GM23338 (cell line): ENCODE measurements around the gene CCDC102A.

Source experiments
- CREB1 ChIP-seq: fragments of 250-450 bp; sonication (Bioruptor Pico); IDR thresholded peaks from 2 replicates; pipeline ENCODE4 v1.5.0; 2020; ENCODE audit warnings: low read depth, mild to moderate bottlenecking, moderate library complexity
- EZH2 ChIP-seq: fragments of 200-600 bp; sonication (generic); IDR thresholded peaks from one replicate; pipeline ENCODE4 v1.8.0; 2017; ENCODE audit warnings: antibody characterized with exemption, mild to moderate bottlenecking, low read depth; ENCODE audit not compliant: unreplicated experiment
- EZH2phosphoT487 ChIP-seq: fragments of 200-600 bp; sonication (generic); IDR thresholded peaks from one replicate; pipeline ENCODE4 v1.8.1; 2018; ENCODE audit warnings: antibody characterized with exemption; ENCODE audit not compliant: unreplicated experiment
- JUNB ChIP-seq: IDR thresholded peaks from one replicate; pipeline ENCODE4 v1.6.1; 2016; ENCODE audit warnings: antibody characterized with exemption; ENCODE audit not compliant: unreplicated experiment
- NANOG ChIP-seq: IDR thresholded peaks from 2 replicates; pipeline ENCODE4 v1.6.1; 2016; ENCODE audit warnings: antibody characterized with exemption, borderline replicate concordance
- POLR2AphosphoS5 ChIP-seq: IDR thresholded peaks from 2 replicates; pipeline ENCODE4 v1.6.1; 2016; ENCODE audit warnings: antibody characterized with exemption, low read depth
- REST ChIP-seq: IDR thresholded peaks from one replicate; pipeline ENCODE4 v1.6.1; 2018; ENCODE audit warnings: antibody characterized with exemption; ENCODE audit not compliant: unreplicated experiment
- STAT1 ChIP-seq: IDR thresholded peaks from one replicate; pipeline ENCODE4 v1.6.1; 2016; ENCODE audit warnings: antibody characterized with exemption; ENCODE audit not compliant: unreplicated experiment
- ZNF114 ChIP-seq: fragments of 250-450 bp; sonication (Bioruptor Pico); IDR thresholded peaks from 2 replicates; pipeline ENCODE4 v1.5.0; 2020; ENCODE audit warnings: mild to moderate bottlenecking, moderate library complexity
- ZNF331 ChIP-seq: fragments of 250-450 bp; sonication (Bioruptor Pico); IDR thresholded peaks from 2 replicates; pipeline ENCODE4 v1.5.0; 2020; ENCODE audit warnings: low read depth, mild to moderate bottlenecking, moderate library complexity
- TF ChIP-seq, protein P1 (sequence below), 2 experiments: fragments of 200-600 bp in 1 of 2; sonication (generic) in 1 of 2; conservative IDR thresholded peaks; 2 replicates each; pipeline versions ENCODE4 v1.5.1 to v1.6.1; 2016 to 2017; ENCODE audit warnings: antibody characterized with exemption in 2 of 2, low read depth in 2 of 2, mild to moderate bottlenecking in 2 of 2, moderate library complexity in 1 of 2
- TF ChIP-seq, protein P2 (sequence below): IDR thresholded peaks from 2 replicates; pipeline ENCODE4 v1.6.1; 2016; ENCODE audit warnings: antibody characterized with exemption

DNA sequence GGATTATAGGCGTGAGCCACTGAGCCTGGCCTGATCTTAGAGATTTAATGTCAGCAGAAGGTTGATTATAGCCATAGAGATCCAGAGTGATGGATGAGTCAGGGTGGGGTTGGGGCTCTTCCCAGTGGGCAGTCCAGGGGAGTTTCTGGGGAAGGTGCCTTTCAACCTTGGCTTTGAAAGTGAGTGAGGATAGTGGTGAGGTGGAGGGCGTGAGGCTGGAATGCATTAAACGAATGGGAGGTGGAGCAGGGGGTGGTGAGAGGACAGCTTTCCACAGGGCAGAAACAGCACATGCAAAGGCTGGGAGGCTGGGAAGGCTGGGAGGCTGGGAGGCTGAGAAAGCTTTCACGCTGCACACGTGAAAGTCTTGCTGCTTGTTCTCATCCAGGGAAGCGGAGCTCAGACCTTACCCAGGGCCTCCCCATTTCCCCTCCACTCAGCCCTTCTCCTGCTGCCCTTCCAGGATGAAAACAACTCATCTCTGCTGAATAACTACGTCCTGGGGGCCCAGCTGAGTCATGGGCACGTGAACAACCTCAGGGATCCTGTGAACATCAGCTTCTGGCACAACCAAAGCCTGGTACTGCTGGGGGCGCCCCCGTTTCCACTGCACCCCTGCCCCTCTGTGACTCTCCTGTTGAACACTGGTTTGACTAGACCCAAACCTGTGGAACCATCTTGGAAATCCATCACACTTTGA, 28.4 kb upstream of the CCDC102A start:
- TF ChIP-seq POLR2AphosphoS5 (no peak), EZH2 (no peak), REST (no peak), NANOG (no peak), EZH2phosphoT487 (no peak), JUNB (no peak), CREB1 (CRISPR knock-in tag) (no peak), STAT1 (no peak), ZNF331 (CRISPR knock-in tag) (no peak), ZNF114 (CRISPR knock-in tag) (no peak)
- TF ChIP-seq, protein P1, sequence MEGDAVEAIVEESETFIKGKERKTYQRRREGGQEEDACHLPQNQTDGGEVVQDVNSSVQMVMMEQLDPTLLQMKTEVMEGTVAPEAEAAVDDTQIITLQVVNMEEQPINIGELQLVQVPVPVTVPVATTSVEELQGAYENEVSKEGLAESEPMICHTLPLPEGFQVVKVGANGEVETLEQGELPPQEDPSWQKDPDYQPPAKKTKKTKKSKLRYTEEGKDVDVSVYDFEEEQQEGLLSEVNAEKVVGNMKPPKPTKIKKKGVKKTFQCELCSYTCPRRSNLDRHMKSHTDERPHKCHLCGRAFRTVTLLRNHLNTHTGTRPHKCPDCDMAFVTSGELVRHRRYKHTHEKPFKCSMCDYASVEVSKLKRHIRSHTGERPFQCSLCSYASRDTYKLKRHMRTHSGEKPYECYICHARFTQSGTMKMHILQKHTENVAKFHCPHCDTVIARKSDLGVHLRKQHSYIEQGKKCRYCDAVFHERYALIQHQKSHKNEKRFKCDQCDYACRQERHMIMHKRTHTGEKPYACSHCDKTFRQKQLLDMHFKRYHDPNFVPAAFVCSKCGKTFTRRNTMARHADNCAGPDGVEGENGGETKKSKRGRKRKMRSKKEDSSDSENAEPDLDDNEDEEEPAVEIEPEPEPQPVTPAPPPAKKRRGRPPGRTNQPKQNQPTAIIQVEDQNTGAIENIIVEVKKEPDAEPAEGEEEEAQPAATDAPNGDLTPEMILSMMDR (conservative IDR thresholded peaks at IDR 0.05; ENCODE audit: low read depth in 2 of 2): no peak
- TF ChIP-seq, protein P2, sequence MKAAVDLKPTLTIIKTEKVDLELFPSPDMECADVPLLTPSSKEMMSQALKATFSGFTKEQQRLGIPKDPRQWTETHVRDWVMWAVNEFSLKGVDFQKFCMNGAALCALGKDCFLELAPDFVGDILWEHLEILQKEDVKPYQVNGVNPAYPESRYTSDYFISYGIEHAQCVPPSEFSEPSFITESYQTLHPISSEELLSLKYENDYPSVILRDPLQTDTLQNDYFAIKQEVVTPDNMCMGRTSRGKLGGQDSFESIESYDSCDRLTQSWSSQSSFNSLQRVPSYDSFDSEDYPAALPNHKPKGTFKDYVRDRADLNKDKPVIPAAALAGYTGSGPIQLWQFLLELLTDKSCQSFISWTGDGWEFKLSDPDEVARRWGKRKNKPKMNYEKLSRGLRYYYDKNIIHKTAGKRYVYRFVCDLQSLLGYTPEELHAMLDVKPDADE: no peak
